Nephron progenitor cell (in vitro differentiated cells): Measurements from ENCODE around the gene TMPRSS2.

Experiments
- DNase-seq: peaks from one replicate; pipeline ENCODE4 v3.0.0; 2021
- H3K27ac Mint-ChIP-seq: 2 replicates; pipeline ENCODE4 v1.8.0; 2021; ENCODE audit warnings: mild to moderate bottlenecking, moderate library complexity, mixed read lengths
- H3K27me3 Mint-ChIP-seq: 2 replicates; pipeline ENCODE4 v1.8.0; 2021; ENCODE audit warnings: mild to moderate bottlenecking, low read depth, mixed read lengths; ENCODE audit not compliant: poor library complexity
- H3K36me3 Mint-ChIP-seq: 2 replicates; pipeline ENCODE4 v1.8.0; 2021; ENCODE audit warnings: low read depth, mixed read lengths
- H3K4me1 Mint-ChIP-seq: 2 replicates; pipeline ENCODE4 v1.8.0; 2021; ENCODE audit warnings: mixed read lengths
- H3K4me3 Mint-ChIP-seq: 2 replicates; pipeline ENCODE4 v1.8.0; 2021; ENCODE audit warnings: mild to moderate bottlenecking, moderate library complexity, mixed read lengths
- H3K9me3 Mint-ChIP-seq: 2 replicates; pipeline ENCODE4 v1.8.0; 2021; ENCODE audit warnings: mild to moderate bottlenecking, moderate library complexity, mixed read lengths
- CTCF ChIP-seq: fragments of 200-600 bp; sonication (generic); IDR thresholded peaks from 2 replicates; pipeline ENCODE4 v1.5.0; 2021; ENCODE audit warnings: antibody characterized with exemption

The TMPRSS2 gene

DNA sequence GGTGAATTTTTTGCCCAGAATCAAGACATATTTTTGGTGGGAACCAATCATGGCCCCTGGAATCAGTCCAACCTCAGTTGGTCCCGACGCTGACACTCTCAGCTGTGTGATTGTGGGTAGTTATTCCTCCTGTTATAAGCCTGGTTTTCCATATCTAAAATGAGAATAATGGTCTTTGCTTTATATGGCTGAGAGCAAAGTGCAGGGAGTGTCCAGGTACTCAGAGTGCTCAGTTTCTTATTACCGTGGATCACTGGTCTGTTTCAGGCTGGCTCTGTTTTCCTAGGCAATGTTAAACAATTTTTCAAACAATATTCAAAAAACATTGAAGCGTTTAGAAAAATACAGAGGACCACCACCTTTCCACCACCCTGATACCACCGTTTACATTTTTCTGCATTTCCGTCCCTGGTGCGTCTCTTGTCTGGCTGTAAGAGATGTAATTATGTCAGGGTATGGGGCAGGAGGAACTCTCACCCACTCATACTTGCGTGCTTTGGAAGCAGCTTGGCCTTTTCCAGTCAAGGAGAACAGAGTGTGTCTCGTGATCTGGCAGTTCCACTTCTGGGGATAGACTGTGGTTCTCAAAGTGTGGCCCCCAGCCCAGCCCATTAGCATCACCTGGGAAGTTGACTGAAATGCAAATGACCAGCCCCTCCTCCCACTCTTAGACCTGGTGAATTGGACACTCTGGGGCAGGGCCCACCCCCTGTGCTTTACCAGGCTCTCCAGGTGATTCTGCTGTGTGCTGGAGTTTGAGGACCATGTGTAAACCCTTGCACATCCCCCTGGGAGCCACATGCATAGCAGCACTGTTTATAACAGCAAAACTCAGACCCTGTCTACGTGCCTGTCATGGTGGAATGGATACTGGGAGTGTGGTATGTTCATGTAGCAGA is 75.1 kb downstream of the TMPRSS2 start:
- Mint-ChIP-seq H3K27ac (peak overlapping the region; percentile 91), H3K4me1 (no peaks in the 10 kb centered on the region), H3K9me3 (peaks cover 13% of the 10 kb centered on the region), H3K36me3 (no peaks in the 10 kb centered on the region), H3K27me3 (peaks cover 32% of the 10 kb centered on the region), H3K4me3 (no peak overlapping the region)
- no peak for DNase-seq
- no peak for TF ChIP-seq CTCF

DNA sequence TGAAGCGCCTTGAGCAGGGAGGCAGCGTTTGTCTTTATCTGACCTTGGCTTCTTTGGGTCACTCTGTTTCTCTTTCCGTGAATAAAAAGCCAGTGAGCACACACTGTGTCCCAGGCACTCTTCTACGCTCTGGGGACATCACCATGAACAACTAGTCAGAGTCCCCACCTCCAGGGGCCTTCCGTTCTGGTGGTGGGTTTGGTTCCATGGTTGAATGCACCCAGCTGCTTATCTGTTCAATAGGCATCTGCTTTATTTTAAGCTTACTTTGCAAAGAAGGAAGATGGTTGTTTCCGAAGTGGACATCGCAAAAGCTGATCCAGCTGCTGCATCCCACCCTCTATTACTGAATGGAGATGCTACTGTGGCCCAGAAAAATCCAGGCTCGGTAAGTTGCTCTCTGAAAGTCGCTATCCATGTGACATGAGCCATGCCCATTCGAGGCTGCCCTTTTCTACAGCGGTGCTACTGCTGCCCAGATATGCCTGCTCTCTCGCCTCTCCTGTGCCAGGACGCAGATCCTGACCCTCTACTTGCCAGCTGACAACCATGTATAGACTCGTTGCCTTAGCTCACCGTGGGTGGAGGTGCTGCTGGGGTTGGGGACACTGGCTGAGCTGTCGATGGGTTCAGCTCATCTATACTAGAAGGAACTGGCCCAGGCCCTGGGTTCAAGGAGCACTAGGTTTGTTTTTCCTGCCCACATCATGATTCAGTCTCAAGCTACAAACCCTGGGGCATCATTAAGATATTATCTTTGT is 76.0 kb downstream of the TMPRSS2 start:
- no peak for TF ChIP-seq CTCF
- Mint-ChIP-seq H3K36me3 (no peaks in the 10 kb centered on the region), H3K9me3 (peaks cover 13% of the 10 kb centered on the region), H3K27ac (no peak overlapping the region), H3K27me3 (peaks cover 41% of the 10 kb centered on the region), H3K4me3 (no peak overlapping the region), H3K4me1 (no peaks in the 10 kb centered on the region)
- no peak for DNase-seq

DNA sequence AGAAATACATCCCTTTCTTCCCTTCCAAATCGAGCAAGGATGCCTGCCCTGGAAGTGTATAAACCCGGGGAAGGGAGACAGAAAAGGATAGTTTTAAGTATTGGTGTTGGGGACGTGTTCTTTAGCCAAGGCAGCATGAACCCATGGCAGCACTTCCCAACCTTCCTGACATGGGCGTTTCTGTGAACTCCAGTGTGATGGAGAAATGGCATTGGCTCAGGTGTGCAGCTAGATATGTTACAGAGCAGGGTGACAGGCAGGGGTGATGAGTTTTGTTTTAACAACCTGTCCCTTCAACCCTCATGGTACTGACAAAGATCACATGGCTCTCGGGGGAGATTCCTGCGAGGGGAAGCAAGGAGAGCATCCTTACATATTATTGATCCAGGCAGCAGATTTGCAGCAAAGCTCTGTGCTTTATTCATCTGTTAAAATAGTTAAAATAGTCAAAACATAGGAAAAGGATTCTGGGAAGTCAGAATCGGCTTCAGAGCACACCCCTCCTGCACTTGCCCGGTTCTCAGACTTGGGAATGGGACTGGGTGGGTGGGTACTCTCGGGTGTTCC is 78.0 kb downstream of the TMPRSS2 start:
- Mint-ChIP-seq H3K4me1 (no peaks in the 10 kb centered on the region), H3K27me3 (peaks cover 60% of the 10 kb centered on the region), H3K27ac (no peak overlapping the region), H3K36me3 (no peaks in the 10 kb centered on the region), H3K9me3 (peaks cover 2% of the 10 kb centered on the region), H3K4me3 (no peak overlapping the region)
- no peak for DNase-seq
- TF ChIP-seq CTCF: no peak

DNA sequence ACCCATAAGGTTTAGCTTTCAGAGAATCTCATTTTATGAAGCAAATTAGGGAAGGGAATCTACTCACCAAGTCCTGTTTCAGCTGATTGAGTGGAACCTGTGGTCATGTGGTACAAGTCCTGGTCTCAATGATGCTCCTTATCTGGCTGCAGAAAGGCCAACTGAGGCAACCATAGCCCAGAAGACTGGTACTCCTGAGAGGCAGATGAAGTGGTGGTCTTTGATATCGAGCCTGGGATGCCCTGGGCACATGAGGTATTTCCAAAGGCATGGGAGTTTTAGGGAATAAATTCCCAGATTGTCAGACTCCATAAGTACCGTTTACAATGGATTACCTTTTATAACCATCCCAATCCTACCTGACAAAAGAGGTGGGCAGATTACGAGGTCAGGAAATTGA is 78.7 kb downstream of the TMPRSS2 start:
- no peaks in the 10 kb centered on the region for H3K9me3 Mint-ChIP-seq
- H3K27ac Mint-ChIP-seq: no peak overlapping the region
- no peak for TF ChIP-seq CTCF
- H3K4me1 Mint-ChIP-seq: no peaks in the 10 kb centered on the region
- H3K36me3 Mint-ChIP-seq: no peaks in the 10 kb centered on the region
- no peak overlapping the region for H3K4me3 Mint-ChIP-seq
- H3K27me3 Mint-ChIP-seq: peaks cover 67% of the 10 kb centered on the region
- no peak for DNase-seq

DNA sequence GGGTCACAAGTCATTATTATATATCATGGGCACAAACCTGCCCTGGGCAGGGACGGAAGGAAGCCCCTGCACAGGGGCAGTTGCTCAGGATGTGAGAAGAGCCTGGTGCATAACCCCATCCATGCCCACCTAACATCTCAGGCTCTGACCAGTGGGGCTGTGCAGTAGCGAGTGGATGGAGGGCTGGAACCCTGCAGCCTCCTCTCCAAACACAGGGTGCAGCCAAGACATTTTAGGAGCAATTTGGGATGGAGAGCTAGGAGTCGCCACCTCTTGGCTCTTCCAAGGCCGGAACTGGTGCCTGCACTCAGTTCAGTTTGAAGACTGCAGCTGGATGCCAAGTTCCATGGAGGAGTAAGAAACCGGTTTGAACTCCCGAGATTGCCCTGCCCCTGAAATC is 79.1 kb downstream of the TMPRSS2 start:
- H3K4me3 Mint-ChIP-seq: no peak overlapping the region
- H3K27ac Mint-ChIP-seq: no peak overlapping the region
- H3K9me3 Mint-ChIP-seq: no peaks in the 10 kb centered on the region
- TF ChIP-seq CTCF: no peak
- H3K4me1 Mint-ChIP-seq: no peaks in the 10 kb centered on the region
- H3K36me3 Mint-ChIP-seq: no peaks in the 10 kb centered on the region
- DNase-seq: no peak
- peaks cover 72% of the 10 kb centered on the region for H3K27me3 Mint-ChIP-seq
